Activated CD4-positive, alpha-beta T cell treated with anti-CD3 and anti-CD28 coated beads, Interleukin-2, amount 10 ng/mL, durations not matched to agents 7 days and 5 days (primary cell): Measurements from ENCODE around the gene PRKD2. TPM values are rescaled to one million over a fixed set of nuclear protein-coding genes. Genes with fewer than 3 reads are reported as not detected.

Experiments used
- CTCF ChIA-PET: fragments of 350-600 bp; sonication (Branson Sonifier 250); formaldehyde crosslinking; loops from one replicate; lab custom pipeline; 2021; ENCODE audit warnings: antibody characterized with exemption; lab: Charles Lee
- POLR2A ChIA-PET: fragments of 350-600 bp; sonication (Branson Sonifier 250); formaldehyde crosslinking; loops from one replicate; lab custom pipeline; 2021; ENCODE audit warnings: antibody characterized with exemption; lab: Charles Lee
- DNase-seq: peaks from one replicate; pipeline ENCODE4 v3.0.0-alpha.2; 2020
- H3K27ac Mint-ChIP-seq: one replicate; pipeline ENCODE4 v1.8.0; 2021; ENCODE audit warnings: mild to moderate bottlenecking, moderate library complexity, mixed read lengths
- H3K27me3 Mint-ChIP-seq: one replicate; pipeline ENCODE4 v1.8.0; 2021; ENCODE audit warnings: mixed read lengths
- H3K36me3 Mint-ChIP-seq: one replicate; pipeline ENCODE4 v1.8.0; 2021; ENCODE audit warnings: low read depth, mixed read lengths
- H3K4me1 Mint-ChIP-seq: one replicate; pipeline ENCODE4 v1.8.0; 2021; ENCODE audit warnings: mixed read lengths
- H3K4me3 Mint-ChIP-seq: one replicate; pipeline ENCODE4 v1.8.0; 2021; ENCODE audit warnings: mild to moderate bottlenecking, moderate library complexity, mixed read lengths
- H3K9me3 Mint-ChIP-seq: one replicate; pipeline ENCODE4 v1.8.0; 2021; ENCODE audit warnings: mixed read lengths
- total RNA-seq, 2 experiments: library from RNA; stranded (reverse); gene quantifications; one replicate each; pipeline ENCODE4 v1.2.3, GENCODE V29; 2021

Gene PRKD2
- total RNA-seq, 2 experiments from 2014 or later, result 175 to 178 TPM

- no peaks in the 10 kb centered on the region for H3K36me3 Mint-ChIP-seq
- ChIA-PET CTCF (interaction anchor here (0.5 to 4.1 kb wide), 15 partner anchors 13 to 578 kb away, joined by 3 to 78 read pairs (median 8); partner anchors contain the start of gene CALM3), POLR2A (interaction anchor here (0.6 to 0.9 kb wide), 2 partner anchors 43 to 46 kb away, joined by 3 read pairs; no protein-coding TSS in a partner anchor)
- H3K27me3 Mint-ChIP-seq, result peaks cover 23% of the 10 kb centered on the region
- no peak for DNase-seq
- no peaks in the 10 kb centered on the region for H3K9me3 Mint-ChIP-seq
- H3K4me1 Mint-ChIP-seq, result peaks cover 22% of the 10 kb centered on the region
- peak overlapping the region; percentile 65 for H3K4me3 Mint-ChIP-seq
- no peak overlapping the region for H3K27ac Mint-ChIP-seq
These were observed 56.3 kb downstream of the PRKD2 start for GRCh38 chr19:46660551-46661019.

- DNase-seq, result no peak
- Mint-ChIP-seq H3K4me1 (peaks cover 22% of the 10 kb centered on the region), H3K27me3 (peaks cover 24% of the 10 kb centered on the region)
These were observed 56.9 kb downstream of the PRKD2 start for GRCh38 chr19:46660008-46660517.

DNA sequence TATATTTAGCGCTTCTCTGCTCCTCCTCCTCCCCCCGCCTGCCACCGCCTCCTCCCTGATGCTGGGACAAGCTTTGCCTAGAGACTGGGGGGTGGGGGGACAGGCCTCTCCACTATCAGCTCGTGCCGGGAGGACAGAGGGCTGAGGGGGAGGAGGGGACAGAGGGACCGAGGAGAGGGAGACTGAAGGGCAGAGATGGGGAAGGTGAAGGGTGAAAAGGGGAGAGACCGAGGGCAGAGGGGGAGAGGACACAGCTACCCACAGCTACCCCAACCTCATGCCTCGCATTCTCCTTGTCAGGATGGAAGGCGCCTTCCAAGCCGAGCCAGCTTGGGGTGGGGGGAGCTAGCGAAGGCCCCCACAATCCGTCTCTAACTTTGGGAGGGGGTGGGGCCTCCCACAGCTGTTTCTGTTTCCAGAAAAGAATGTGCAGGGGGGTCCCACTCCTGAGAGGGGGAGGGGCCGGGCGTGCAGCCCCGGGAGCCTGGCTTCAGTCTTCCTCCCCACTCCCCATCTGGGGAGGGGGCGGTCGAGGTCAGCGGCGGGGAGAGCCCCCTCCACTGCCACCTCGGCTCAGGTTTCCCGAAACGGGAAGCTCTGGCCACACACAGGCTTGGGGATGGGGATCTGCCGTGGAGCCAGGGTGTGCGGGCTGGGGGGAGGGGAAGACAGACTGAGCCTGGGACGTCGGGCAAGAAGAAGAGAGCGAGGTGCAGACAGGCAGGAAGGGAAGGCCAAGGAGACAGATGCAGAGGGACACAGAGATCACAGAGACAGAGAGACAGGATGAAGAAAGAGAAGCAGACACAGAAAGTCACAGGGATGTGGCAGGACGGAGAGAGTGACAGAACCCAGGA, 57.5 kb downstream of the PRKD2 start:
- Mint-ChIP-seq H3K9me3 (no peaks in the 10 kb centered on the region), H3K4me3 (peak overlapping the region; percentile 43), H3K27me3 (peaks cover 30% of the 10 kb centered on the region), H3K36me3 (no peaks in the 10 kb centered on the region), H3K4me1 (peaks cover 22% of the 10 kb centered on the region), H3K27ac (peak overlapping the region; percentile 0)
- DNase-seq, result no peak
- ChIA-PET CTCF (interaction anchor here (0.6 to 1.5 kb wide), 5 partner anchors 25 to 57 kb away, joined by 3 to 11 read pairs (median 3); no protein-coding TSS in a partner anchor), POLR2A (no interaction called here)

More at GRCh38 chr19:46660008-46660517, 56.9 kb downstream of the PRKD2 start:
- ChIA-PET CTCF (interaction anchor here (1.1 to 3.3 kb wide), 6 partner anchors 13 to 58 kb away, joined by 3 to 78 read pairs (median 14); no protein-coding TSS in a partner anchor), POLR2A (no interaction called here)
- H3K27ac Mint-ChIP-seq, result no peak overlapping the region
- H3K36me3 Mint-ChIP-seq, result no peaks in the 10 kb centered on the region
- H3K4me3 Mint-ChIP-seq, result peak overlapping the region; percentile 43
- no peaks in the 10 kb centered on the region for H3K9me3 Mint-ChIP-seq

DNA sequence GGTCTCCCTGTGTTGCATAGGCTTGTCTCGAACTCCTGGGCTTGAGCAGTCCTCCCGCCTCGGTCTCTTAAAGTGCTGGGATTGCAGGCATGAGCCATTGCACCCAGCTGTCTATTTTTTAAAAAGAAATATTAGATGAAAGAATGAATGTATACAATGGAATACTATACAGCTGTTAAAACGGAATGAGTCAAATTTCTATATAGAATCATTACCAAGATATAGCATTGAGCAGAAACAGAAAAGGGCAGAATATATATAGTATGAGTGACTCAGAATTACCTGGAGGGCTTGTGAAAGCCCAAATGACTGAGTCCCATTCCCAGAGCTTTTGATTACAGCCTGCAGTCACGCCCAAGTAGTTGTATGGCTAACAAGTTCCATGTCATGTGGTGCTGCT, 60.4 kb downstream of the PRKD2 start:
- Mint-ChIP-seq H3K4me3 (no peak overlapping the region), H3K9me3 (no peaks in the 10 kb centered on the region), H3K27me3 (peaks cover 40% of the 10 kb centered on the region), H3K27ac (no peak overlapping the region), H3K36me3 (no peaks in the 10 kb centered on the region), H3K4me1 (peaks cover 13% of the 10 kb centered on the region)
- POLR2A ChIA-PET, result no interaction called here
- no peak for DNase-seq
- CTCF ChIA-PET, result interaction anchor here (0.9 kb wide), 1 partner anchor 140 kb away, joined by 4 read pairs; no protein-coding TSS in a partner anchor

- POLR2A ChIA-PET, result no interaction called here
- no peaks in the 10 kb centered on the region for H3K36me3 Mint-ChIP-seq
These were observed 62.2 kb downstream of the PRKD2 start for GRCh38 chr19:46654621-46655152.

DNA sequence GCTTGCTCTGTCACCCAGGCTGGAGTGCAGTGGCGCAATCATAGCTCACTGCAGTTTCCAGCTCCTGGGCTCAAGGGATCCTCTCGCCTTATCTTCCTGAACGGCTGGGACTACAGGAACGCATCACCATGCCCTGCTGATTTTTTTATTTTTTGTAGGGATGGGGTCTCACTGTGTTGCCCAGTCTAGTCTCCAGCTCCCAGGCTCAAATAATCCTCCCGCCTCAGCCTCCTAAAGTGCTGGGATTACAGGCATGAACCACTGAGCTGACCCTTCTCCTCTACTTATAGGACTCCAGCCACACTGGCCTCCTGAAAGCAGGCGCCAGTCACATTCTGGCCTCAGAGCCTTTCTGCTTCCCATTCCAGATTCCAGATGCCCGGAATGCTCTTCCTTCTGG, 66.5 kb downstream of the PRKD2 start:
- Mint-ChIP-seq H3K4me1 (peaks cover 4% of the 10 kb centered on the region), H3K9me3 (peaks cover 8% of the 10 kb centered on the region), H3K27ac (no peak overlapping the region), H3K36me3 (peaks cover 2% of the 10 kb centered on the region), H3K4me3 (no peak overlapping the region), H3K27me3 (peaks cover 61% of the 10 kb centered on the region)
- DNase-seq, result no peak
- ChIA-PET CTCF (interaction anchor here (0.5 to 0.6 kb wide), 2 partner anchors 63 to 184 kb away, joined by 3 to 5 read pairs; no protein-coding TSS in a partner anchor), POLR2A (no interaction called here)

More at GRCh38 chr19:46654621-46655152, 62.2 kb downstream of the PRKD2 start:
- H3K4me3 Mint-ChIP-seq, result no peak overlapping the region
- CTCF ChIA-PET, result no interaction called here
- H3K27me3 Mint-ChIP-seq, result peaks cover 50% of the 10 kb centered on the region
- no peak overlapping the region for H3K27ac Mint-ChIP-seq
- H3K9me3 Mint-ChIP-seq, result no peaks in the 10 kb centered on the region
- DNase-seq, result no peak
- H3K4me1 Mint-ChIP-seq, result peaks cover 4% of the 10 kb centered on the region

DNA sequence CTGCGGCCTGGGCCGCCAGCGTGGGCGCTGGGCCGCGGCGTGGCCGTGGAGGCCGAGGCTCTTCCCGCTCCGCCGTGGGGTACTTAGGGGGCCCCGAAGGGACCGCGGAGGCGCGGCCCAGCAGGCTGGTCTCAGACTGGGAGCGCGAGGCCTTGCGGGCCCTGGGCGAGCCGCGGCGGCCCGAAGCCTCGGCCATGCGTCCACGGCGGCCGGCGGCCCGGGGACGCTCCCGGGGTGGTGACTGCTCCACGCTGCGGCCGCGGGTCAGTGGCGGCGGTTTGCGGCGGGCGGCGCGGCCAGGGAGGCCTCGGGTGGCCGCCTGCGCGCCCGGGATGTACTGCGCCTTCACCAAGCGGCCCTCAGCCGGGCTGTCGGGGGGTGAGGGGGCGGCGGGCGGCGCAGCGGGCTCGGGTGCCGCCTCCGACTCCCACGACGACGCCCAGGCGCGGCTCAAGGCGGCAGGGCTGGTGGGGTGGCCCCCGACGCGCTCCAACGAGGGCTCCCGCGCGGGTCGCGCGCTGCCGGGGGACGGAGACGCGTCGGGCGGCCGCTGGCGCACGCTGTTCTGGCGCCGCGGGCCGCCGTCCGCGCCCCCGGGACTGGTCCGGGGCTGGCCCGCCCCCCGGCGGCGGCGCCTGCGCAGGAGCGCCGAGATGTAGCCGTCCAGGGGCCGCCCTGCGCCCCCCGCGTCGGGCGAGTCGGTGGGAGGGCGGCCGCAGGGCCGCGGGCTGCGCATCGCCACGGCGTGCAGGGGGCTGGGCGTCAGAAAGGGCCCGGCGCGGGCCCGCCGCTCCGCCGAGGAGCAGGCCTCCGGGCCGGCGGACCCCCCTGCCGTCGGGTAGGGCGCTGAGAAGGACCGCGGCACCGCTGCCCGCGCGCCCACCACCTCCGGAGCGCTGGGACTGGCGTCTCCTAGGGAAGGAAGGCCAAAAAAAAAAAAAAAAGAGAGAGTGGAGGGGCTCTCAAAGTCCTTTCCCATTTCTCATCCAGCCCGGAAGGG, 67.7 kb downstream of the PRKD2 start:
- peaks cover 8% of the 10 kb centered on the region for H3K9me3 Mint-ChIP-seq

DNA sequence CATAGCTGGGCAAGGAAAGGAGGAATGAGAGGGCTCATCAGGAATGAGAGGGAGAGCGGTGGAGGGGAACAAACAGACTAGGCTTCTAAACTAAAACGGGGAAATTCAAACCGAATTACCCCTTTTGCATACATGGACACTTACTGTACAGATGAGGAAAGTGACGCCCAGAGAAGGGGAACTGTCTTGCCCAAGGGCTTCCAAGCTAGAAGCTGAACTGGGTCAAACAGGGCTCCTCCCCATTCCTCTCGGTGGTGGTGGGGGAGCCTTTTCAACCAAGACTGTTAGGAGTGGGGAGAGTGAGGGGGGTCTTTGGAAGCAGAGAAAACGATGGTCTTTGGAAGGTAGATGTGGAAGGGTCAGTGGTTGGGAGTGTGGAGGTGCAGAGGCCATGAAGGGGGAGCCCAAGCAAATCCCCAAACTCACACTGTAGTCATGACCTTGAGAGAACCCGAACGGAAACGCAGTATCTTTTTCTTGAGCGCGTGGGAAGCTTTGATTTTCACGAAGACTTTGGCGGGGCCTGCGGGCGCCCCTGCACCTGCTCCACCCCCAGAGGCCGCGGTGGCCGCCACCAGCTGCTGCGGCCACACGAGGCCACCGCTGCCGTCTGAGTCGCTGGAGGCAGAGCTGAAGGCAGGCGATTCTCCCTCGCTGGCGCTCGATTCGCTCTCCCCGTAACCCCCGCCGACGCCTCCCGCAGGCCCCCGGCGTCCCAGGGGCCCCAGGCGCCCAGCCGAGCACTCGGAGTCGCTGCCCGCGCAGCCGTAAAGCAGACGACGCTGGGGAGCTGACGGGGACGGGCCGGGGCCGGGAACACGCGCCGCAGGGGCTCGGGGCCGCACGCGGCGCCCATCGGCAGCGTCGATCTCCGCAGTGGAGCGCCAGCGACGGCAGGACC, 68.6 kb downstream of the PRKD2 start:
- H3K27me3 Mint-ChIP-seq, result peaks cover 60% of the 10 kb centered on the region
- H3K4me1 Mint-ChIP-seq, result peaks cover 4% of the 10 kb centered on the region
- DNase-seq, result no peak
- CTCF ChIA-PET, result interaction anchor here (1.0 to 1.5 kb wide), 2 partner anchors 14 to 34 kb away, joined by 3 to 5 read pairs; no protein-coding TSS in a partner anchor
- H3K27ac Mint-ChIP-seq, result no peak overlapping the region
- H3K36me3 Mint-ChIP-seq, result peaks cover 2% of the 10 kb centered on the region
- H3K9me3 Mint-ChIP-seq, result peaks cover 8% of the 10 kb centered on the region
- no peak overlapping the region for H3K4me3 Mint-ChIP-seq
- POLR2A ChIA-PET, result no interaction called here

More for the DNA sequence above, 67.7 kb downstream of the PRKD2 start:
- ChIA-PET POLR2A (no interaction called here), CTCF (no interaction called here)
- no peak overlapping the region for H3K4me3 Mint-ChIP-seq
- no peak for DNase-seq
- H3K27ac Mint-ChIP-seq, result no peak overlapping the region
- H3K4me1 Mint-ChIP-seq, result peaks cover 4% of the 10 kb centered on the region
- peaks cover 60% of the 10 kb centered on the region for H3K27me3 Mint-ChIP-seq
- H3K36me3 Mint-ChIP-seq, result peaks cover 2% of the 10 kb centered on the region

DNA sequence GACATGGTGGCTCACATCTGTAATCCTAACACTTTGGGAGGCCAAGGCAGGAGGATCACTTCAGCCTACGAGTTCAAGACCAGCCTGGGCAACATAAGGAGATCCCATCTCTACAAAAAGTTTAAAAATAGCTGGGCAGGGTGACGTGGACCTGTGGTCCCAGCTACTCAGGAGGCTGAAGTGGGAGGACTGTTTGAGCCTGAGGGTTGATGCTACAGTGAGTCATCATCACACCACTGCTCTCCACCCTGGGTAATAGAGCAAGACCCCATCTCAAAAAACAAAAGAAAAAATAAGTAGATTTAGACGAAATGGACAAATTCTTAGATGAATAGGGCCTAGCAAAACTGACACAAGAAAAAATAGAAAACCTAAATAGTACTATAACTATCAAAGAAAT, 70.5 kb downstream of the PRKD2 start:
- Mint-ChIP-seq H3K36me3 (peaks cover 2% of the 10 kb centered on the region), H3K27ac (no peak overlapping the region), H3K9me3 (peaks cover 8% of the 10 kb centered on the region), H3K4me1 (peaks cover 4% of the 10 kb centered on the region), H3K27me3 (peaks cover 58% of the 10 kb centered on the region), H3K4me3 (no peak overlapping the region)
- CTCF ChIA-PET, result no interaction called here
- DNase-seq, result no peak
- POLR2A ChIA-PET, result no interaction called here

DNA sequence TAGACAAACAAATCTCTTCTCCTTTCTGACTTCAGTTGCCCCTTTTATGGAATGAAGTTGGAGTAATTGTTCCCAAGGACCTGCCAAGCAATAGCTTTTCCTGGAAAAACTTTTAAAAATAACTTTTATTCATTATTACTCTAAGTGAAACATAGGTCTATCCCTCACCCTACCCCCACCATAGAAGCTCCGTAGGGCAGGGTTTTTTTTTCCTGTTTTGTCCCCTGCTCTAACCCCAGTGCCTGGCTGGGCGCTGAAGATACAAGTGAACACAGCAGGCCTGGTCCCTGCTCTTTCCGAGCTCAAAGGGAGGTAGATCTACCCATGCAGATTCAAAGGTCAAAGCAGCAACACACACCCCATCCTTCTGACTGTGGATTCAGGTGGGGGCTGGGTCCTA, 72.2 kb downstream of the PRKD2 start:
- no peak for DNase-seq
- H3K4me1 Mint-ChIP-seq, result peaks cover 10% of the 10 kb centered on the region
- no peak overlapping the region for H3K27ac Mint-ChIP-seq
- H3K27me3 Mint-ChIP-seq, result peaks cover 53% of the 10 kb centered on the region
- H3K9me3 Mint-ChIP-seq, result peaks cover 8% of the 10 kb centered on the region
- ChIA-PET POLR2A (no interaction called here), CTCF (interaction anchor here (0.5 to 1.8 kb wide), 5 partner anchors 18 to 68 kb away, joined by 3 to 5 read pairs (median 3); no protein-coding TSS in a partner anchor)
- no peak overlapping the region for H3K4me3 Mint-ChIP-seq
- peaks cover 2% of the 10 kb centered on the region for H3K36me3 Mint-ChIP-seq

DNA sequence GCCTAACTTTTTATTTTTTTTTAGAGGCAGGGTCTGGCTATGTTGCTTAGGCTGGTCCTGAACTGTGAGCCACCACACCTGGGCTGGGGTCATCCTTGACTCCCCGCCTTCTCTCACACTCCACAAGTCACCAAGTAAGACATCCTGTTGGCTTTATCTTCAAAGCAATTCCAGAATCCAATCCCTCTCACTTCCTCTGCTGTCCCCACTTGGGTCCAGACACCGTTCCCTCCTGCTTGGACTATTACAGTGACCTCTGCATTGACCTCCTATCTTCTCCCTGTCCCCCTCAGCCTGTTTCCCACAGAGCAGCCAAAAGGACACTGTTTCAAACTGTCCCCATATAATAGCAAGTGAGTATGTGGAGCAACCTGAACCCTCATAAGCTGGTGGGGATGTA, 76.3 kb downstream of the PRKD2 start:
- Mint-ChIP-seq H3K27ac (peak overlapping the region; percentile 20), H3K4me3 (no peak overlapping the region), H3K36me3 (no peaks in the 10 kb centered on the region), H3K27me3 (peaks cover 32% of the 10 kb centered on the region), H3K9me3 (no peaks in the 10 kb centered on the region), H3K4me1 (peaks cover 8% of the 10 kb centered on the region)
- ChIA-PET POLR2A (no interaction called here), CTCF (interaction anchor here (0.6 to 0.7 kb wide), 3 partner anchors 183 to 1097 kb away, joined by 3 to 4 read pairs (median 3); no protein-coding TSS in a partner anchor)
- DNase-seq, result no peak
